Endothelial cell (in vitro differentiated cells): ENCODE measurements around the gene TRIO. TPM values are rescaled to one million over a fixed set of nuclear protein-coding genes. Genes with fewer than 3 reads are reported as not detected.
A peak's percentile ranks its signal among the peaks of the same experiment; 100 is the strongest.

Experiments
- DNase-seq: peaks from one replicate; pipeline ENCODE4 v3.0.0; 2021; ENCODE audit warnings: low spot score
- H3K27ac Mint-ChIP-seq: one replicate; pipeline ENCODE4 v1.8.0; 2021; ENCODE audit warnings: mixed read lengths, inconsistent platforms; ENCODE audit not compliant: unreplicated experiment
- H3K27me3 Mint-ChIP-seq: one replicate; pipeline ENCODE4 v1.8.0; 2021; ENCODE audit warnings: mild to moderate bottlenecking, moderate library complexity, mixed read lengths, inconsistent platforms; ENCODE audit not compliant: unreplicated experiment
- H3K36me3 Mint-ChIP-seq: one replicate; pipeline ENCODE4 v1.8.0; 2021; ENCODE audit warnings: mild to moderate bottlenecking, low read depth, mixed read lengths, inconsistent platforms; ENCODE audit not compliant: unreplicated experiment
- H3K4me1 Mint-ChIP-seq: one replicate; pipeline ENCODE4 v1.8.0; 2021; ENCODE audit warnings: mild to moderate bottlenecking, mixed read lengths, inconsistent platforms; ENCODE audit not compliant: unreplicated experiment
- H3K4me3 Mint-ChIP-seq: one replicate; pipeline ENCODE4 v1.8.0; 2021; ENCODE audit warnings: mild to moderate bottlenecking, mixed read lengths, inconsistent platforms; ENCODE audit not compliant: unreplicated experiment
- H3K9me3 Mint-ChIP-seq: one replicate; pipeline ENCODE4 v1.8.0; 2021; ENCODE audit warnings: mixed read lengths, inconsistent platforms; ENCODE audit not compliant: unreplicated experiment
- CTCF ChIP-seq: fragments of 200-600 bp; sonication (generic); IDR thresholded peaks from one replicate; pipeline ENCODE4 v1.5.0; 2021; ENCODE audit warnings: antibody characterized with exemption; ENCODE audit not compliant: unreplicated experiment
- total RNA-seq: library from RNA; stranded (reverse); fragmentation: NEBNext Ultra II Directional; extraction: Animal tissue kit (Norgen Biotek cat#: 25700); gene quantifications from one replicate; pipeline ENCODE4 v1.2.1, GENCODE V29; 2021; ENCODE audit not compliant: unreplicated experiment

Gene TRIO
- total RNA-seq, 1 donor from 2014 or later: 229 TPM

GRCh38 chr5:14247054-14247386, 103.9 kb downstream of the TRIO start:
- H3K36me3 Mint-ChIP-seq: no peaks in the 10 kb centered on the region
- H3K4me3 Mint-ChIP-seq: no peak overlapping the region
- no peaks in the 10 kb centered on the region for H3K9me3 Mint-ChIP-seq
- H3K27ac Mint-ChIP-seq: peak overlapping the region; percentile 82
- H3K27me3 Mint-ChIP-seq: peaks cover 5% of the 10 kb centered on the region
- no peak for DNase-seq
- TF ChIP-seq CTCF: no peak
- peaks cover 45% of the 10 kb centered on the region for H3K4me1 Mint-ChIP-seq

- Mint-ChIP-seq H3K36me3 (no peaks in the 10 kb centered on the region), H3K4me1 (peaks cover 48% of the 10 kb centered on the region), H3K4me3 (no peak overlapping the region), H3K9me3 (no peaks in the 10 kb centered on the region), H3K27ac (no peak overlapping the region), H3K27me3 (peaks cover 5% of the 10 kb centered on the region)
- no peak for TF ChIP-seq CTCF
- no peak for DNase-seq
Measured at GRCh38 chr5:14249258-14250082, 106.3 kb downstream of the TRIO start.

GRCh38 chr5:14250084-14250695, 107.0 kb downstream of the TRIO start:
- DNase-seq: no peak
- H3K36me3 Mint-ChIP-seq: no peaks in the 10 kb centered on the region
- no peak for TF ChIP-seq CTCF
- H3K9me3 Mint-ChIP-seq: no peaks in the 10 kb centered on the region
- peak overlapping the region; percentile 73 for H3K27ac Mint-ChIP-seq
- peaks cover 55% of the 10 kb centered on the region for H3K4me1 Mint-ChIP-seq
- H3K4me3 Mint-ChIP-seq: no peak overlapping the region
- H3K27me3 Mint-ChIP-seq: peaks cover 5% of the 10 kb centered on the region

GRCh38 chr5:14250748-14251701, 107.9 kb downstream of the TRIO start:
- Mint-ChIP-seq H3K27ac (peak overlapping the region; percentile 73), H3K4me3 (no peak overlapping the region), H3K27me3 (peaks cover 2% of the 10 kb centered on the region), H3K9me3 (peaks cover 3% of the 10 kb centered on the region), H3K4me1 (peaks cover 59% of the 10 kb centered on the region), H3K36me3 (peaks cover 3% of the 10 kb centered on the region)
- no peak for DNase-seq
- TF ChIP-seq CTCF: no peak
